DMS79 (cell line): Measurements from ENCODE around the gene GIT1.

Source experiments
- DNase-seq: peaks from one replicate; lab custom pipeline; 2025; lab: John Stamatoyannopoulos, UW

Gene GIT1

GRCh38 chr17:29594519-29595090 is 5.2 kb upstream of the GIT1 start:
- DNase-seq = no peak

- DNase-seq = no peak
Measured at GRCh38 chr17:29593591-29594518, 4.4 kb upstream of the GIT1 start.

GRCh38 chr17:29592850-29593551 is 3.6 kb upstream of the GIT1 start, which contains the start of gene ANKRD13B:
TSS of gene ANKRD13B (plus strand) at chr17:29593132. CDS start at chr17:29593622, 490 bp downstream.
- peak; percentile 73 for DNase-seq

- DNase-seq = peak; percentile 89
Measured at GRCh38 chr17:29591737-29592608, 2.5 kb upstream of the GIT1 start.

GRCh38 chr17:29591146-29591736 is 1.8 kb upstream of the GIT1 start:
- DNase-seq = peak; percentile 64

- DNase-seq = no peak
Measured at GRCh38 chr17:29590411-29591145, 1.1 kb upstream of the GIT1 start.

- DNase-seq = no peak
Measured at GRCh38 chr17:29588562-29589411, 661 bp downstream of the GIT1 start.

GRCh38 chr17:29588017-29588561 is 1.4 kb downstream of the GIT1 start:
- no peak for DNase-seq

GRCh38 chr17:29587591-29587990 is 1.9 kb downstream of the GIT1 start:
- no peak for DNase-seq

GRCh38 chr17:29586676-29587469 is 2.6 kb downstream of the GIT1 start:
- DNase-seq = no peak

- no peak for DNase-seq
Measured at GRCh38 chr17:29585080-29585751, 4.2 kb downstream of the GIT1 start.

GRCh38 chr17:29584452-29585079 is 4.9 kb downstream of the GIT1 start:
- no peak for DNase-seq

- no peak for DNase-seq
Measured at GRCh38 chr17:29583324-29584248, 5.9 kb downstream of the GIT1 start.

- DNase-seq = no peak
Measured at GRCh38 chr17:29582772-29583171, 6.7 kb downstream of the GIT1 start.

- no peak for DNase-seq
Measured at GRCh38 chr17:29582254-29582765, 7.1 kb downstream of the GIT1 start.

- DNase-seq = no peak
Measured at GRCh38 chr17:29581583-29582253, 7.7 kb downstream of the GIT1 start.
